Keratinocyte (primary cell): ENCODE data around the gene SDK1. TPM values are rescaled to one million over a fixed set of nuclear protein-coding genes. Genes with fewer than 3 reads are reported as not detected.
A peak's percentile ranks its signal among the peaks of the same experiment; 100 is the strongest.

Experiments used
- DNase-seq: peaks from one replicate; pipeline ENCODE4 v3.0.0-alpha.2; 2011; ENCODE audit warnings: low read depth, missing footprints, low spot score
- FAIRE-seq: peaks from 2 replicates; lab custom pipeline; 2011; peaks lifted over from hg19 to GRCh38; lab: Jason Lieb, UNC
- H2AFZ ChIP-seq: 2 replicates; pipeline ENCODE4 v1.6.0; 2012; ENCODE audit warnings: low read length, control low read depth, inconsistent platforms; ENCODE audit not compliant: control insufficient read depth
- H3K27ac ChIP-seq: 2 replicates; pipeline ENCODE4 v1.5.1; 2011; ENCODE audit warnings: low read length; ENCODE audit not compliant: control insufficient read depth, insufficient read depth
- H3K27me3 ChIP-seq: 3 replicates; pipeline ENCODE4 v1.6.0; 2011; ENCODE audit warnings: low read length; ENCODE audit not compliant: control insufficient read depth, insufficient read depth; ENCODE audit errors: extremely low read depth
- H3K36me3 ChIP-seq, 2 experiments: 2 replicates in 1 of 2; 3 replicates in 1 of 2; pipeline ENCODE4 v1.5.1; 2011; ENCODE audit warnings: low read length in 2 of 2, mild to moderate bottlenecking in 1 of 2; ENCODE audit not compliant: control insufficient read depth in 2 of 2, insufficient read depth in 2 of 2; ENCODE audit errors: extremely low read depth in 1 of 2
- H3K4me1 ChIP-seq: 3 replicates; pipeline ENCODE4 v1.5.1; 2011; ENCODE audit warnings: low read length; ENCODE audit not compliant: control insufficient read depth, insufficient read depth; ENCODE audit errors: extremely low read depth
- H3K4me2 ChIP-seq: 3 replicates; pipeline ENCODE4 v1.6.0; 2011; ENCODE audit warnings: low read depth, low read length; ENCODE audit not compliant: control insufficient read depth, insufficient read depth; ENCODE audit errors: extremely low read depth
- H3K4me3 ChIP-seq, 3 experiments: fragments of 200-600 bp in 1 of 3; sonication (generic) in 1 of 3; 2 replicates in 2 of 3; 3 replicates in 1 of 3; pipeline ENCODE4 v1.5.1; 2011 to 2016; ENCODE audit warnings: low read length in 3 of 3, mild to moderate bottlenecking in 3 of 3, control low read depth in 2 of 3, inconsistent platforms in 1 of 3, low read depth in 1 of 3, mixed read lengths in 1 of 3, mixed run types in 1 of 3, moderate library complexity in 1 of 3; ENCODE audit not compliant: control insufficient read depth in 2 of 3, insufficient read depth in 2 of 3; ENCODE audit errors: extremely low read depth in 1 of 3
- H3K79me2 ChIP-seq: 2 replicates; pipeline ENCODE4 v1.6.0; 2012; ENCODE audit warnings: low read length; ENCODE audit not compliant: control insufficient read depth, insufficient read depth
- H3K9ac ChIP-seq: 3 replicates; pipeline ENCODE4 v1.6.0; 2011; ENCODE audit warnings: low read length; ENCODE audit not compliant: control insufficient read depth, insufficient read depth; ENCODE audit errors: extremely low read depth
- H3K9me1 ChIP-seq: 3 replicates; pipeline ENCODE4 v1.6.0; 2011; ENCODE audit warnings: low read length; ENCODE audit not compliant: control insufficient read depth, insufficient read depth; ENCODE audit errors: extremely low read depth
- H3K9me3 ChIP-seq: 2 replicates; pipeline ENCODE4 v1.5.1; 2012; ENCODE audit warnings: low read depth, low read length; ENCODE audit not compliant: control insufficient read depth
- H4K20me1 ChIP-seq: 3 replicates; pipeline ENCODE4 v1.6.0; 2011; ENCODE audit warnings: low read length; ENCODE audit not compliant: control insufficient read depth, insufficient read depth; ENCODE audit errors: extremely low read depth
- CTCF ChIP-seq, 3 experiments: IDR thresholded peaks in 1 of 3; conservative IDR thresholded peaks in 1 of 3; optimal IDR thresholded peaks in 1 of 3; 2 replicates in 2 of 3; 3 replicates in 1 of 3; pipeline versions ENCODE3 to v1.5.1; 2011; ENCODE audit warnings: low read length in 3 of 3, mild to moderate bottlenecking in 3 of 3, moderate library complexity in 2 of 3, control low read depth in 1 of 3, inconsistent platforms in 1 of 3; ENCODE audit not compliant: insufficient read depth in 2 of 3; ENCODE audit errors: extremely low read depth in 1 of 3
- EZH2 ChIP-seq: IDR thresholded peaks from one replicate; pipeline ENCODE4 v1.6.1; 2012; ENCODE audit warnings: inconsistent platforms, mild to moderate bottlenecking, low read length, moderate library complexity
- dilution Hi-C: fragments of 300-500 bp; cut with MboI; formaldehyde crosslinking; loops from one replicate; pipeline ENCODE4 v1.7.0; 2020; ENCODE audit warnings: low sequenced_read_pairs; ENCODE audit not compliant: extremely low pct_ligation_motif_present
- polyA plus RNA-seq, 5 experiments: library from polyadenylated mRNA; depleted of rRNA in 3 of 5; stranded (reverse) in 3 of 5; stranded (forward) in 1 of 5; unstranded in 1 of 5; fragments of >200 nt; gene quantifications; 1 replicate in 1 of 5; 2 replicates in 3 of 5; 3 replicates in 1 of 5; pipeline versions ENCODE4 v1.2.1 to v1.2.3, GENCODE V29; 2011 to 2012; ENCODE audit warnings: missing spikeins in 2 of 5, low read depth in 1 of 5, low replicate concordance in 1 of 5

SDK1 gene
- polyA plus RNA-seq, 1 donor (not counting 4 experiments of a cell fraction or from before 2014, with no cell fraction given), result 0.66 TPM

DNA sequence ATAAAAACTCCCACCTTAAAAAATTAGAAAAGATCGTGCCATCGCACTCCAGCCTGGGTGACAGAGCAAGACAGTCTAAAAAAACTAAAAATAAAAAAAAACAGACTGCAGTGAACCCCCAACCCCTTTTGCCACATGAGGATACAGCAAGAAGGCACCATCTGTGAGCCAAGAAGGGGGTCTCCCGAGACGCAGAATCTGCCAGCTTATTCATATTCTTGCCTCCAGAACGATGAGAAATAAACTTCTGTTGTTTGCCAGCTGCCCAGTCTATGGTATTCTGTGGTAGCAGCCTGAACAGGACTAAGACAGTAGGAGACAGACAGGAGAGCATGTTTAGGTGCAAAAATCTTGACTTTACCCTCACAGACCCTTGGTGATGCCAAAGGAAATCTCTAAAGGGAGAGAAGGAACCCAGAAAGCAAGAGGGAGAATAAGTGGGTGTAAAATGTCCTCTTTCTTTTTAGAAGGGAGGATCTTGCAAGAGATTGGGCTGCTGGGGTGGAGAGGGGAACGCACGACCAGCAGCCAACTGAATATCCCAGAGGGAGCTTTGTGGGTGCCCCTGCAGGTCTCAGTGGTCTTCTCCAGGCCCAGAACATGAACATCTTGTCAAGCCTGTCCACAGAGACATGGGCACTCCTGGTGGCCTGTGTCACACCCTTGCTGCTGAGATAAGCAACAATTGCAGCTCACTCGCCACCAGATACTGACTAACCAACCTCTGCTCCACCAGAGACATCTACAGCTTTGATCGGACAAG lies 980.4 kb downstream of the SDK1 start:
- Histone ChIP-seq H2AFZ (no peak overlapping the region), H3K9me1 (no peaks in the 10 kb centered on the region), H3K79me2 (no peaks in the 10 kb centered on the region), H4K20me1 (no peaks in the 10 kb centered on the region), H3K36me3 (no peaks in the 10 kb centered on the region), H3K27me3 (no peaks in the 10 kb centered on the region), H3K9me3 (no peaks in the 10 kb centered on the region), H3K27ac (no peak overlapping the region), H3K4me1 (peaks cover 5% of the 10 kb centered on the region), H3K9ac (no peak overlapping the region), H3K4me3 (no peak overlapping the region), H3K4me2 (no peak overlapping the region)
- FAIRE-seq (no peak), DNase-seq (no peak)
- dilution Hi-C loops, result no loop called here
- TF ChIP-seq EZH2 (no peak), CTCF (optimal IDR thresholded peaks at IDR 0.05 in 1 of 3, IDR thresholded peaks at IDR 0.05 in 1 of 3, conservative IDR thresholded peaks at IDR 0.05 in 1 of 3; ENCODE audit: extremely low read depth in 1 of 3, insufficient read depth in 2 of 3, low read length in 3 of 3) (no peak)

DNA sequence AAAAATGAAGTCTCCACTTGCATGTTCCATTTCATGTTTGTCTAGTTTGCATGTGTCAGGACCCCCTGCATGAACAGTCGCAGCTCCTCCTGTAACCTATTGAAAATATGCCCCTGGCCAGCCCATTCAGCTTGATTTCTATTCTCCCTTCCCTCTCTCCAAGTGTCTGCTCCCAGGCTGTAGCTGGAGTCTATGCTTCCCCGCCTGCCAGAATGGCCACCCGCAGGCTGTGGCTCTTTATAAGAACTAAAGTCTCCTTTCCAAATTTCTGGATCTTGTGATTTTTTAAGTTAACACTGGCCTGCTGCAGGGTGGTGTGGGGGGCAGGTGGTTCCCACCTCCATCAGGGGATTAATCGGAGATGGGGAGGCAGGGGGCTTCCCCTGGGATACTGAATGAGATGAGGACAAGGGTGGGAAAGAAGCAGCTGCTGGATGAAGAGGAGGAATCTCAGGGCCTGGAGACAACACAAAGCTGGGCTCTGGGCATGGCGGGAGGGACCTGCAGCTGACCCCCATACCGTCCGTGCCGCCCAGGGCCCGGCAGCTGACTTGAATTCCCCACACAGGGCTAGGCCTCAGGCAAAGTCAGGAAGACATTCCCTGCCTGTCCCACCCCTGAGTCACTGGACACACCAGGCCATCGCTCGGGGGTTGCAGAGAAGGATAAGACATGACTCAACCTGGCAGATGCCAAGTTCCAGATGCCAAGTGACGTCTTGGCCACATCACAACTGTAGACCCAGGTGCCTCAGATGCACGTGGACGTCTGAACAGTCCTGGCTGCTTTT lies 981.6 kb downstream of the SDK1 start:
- Histone ChIP-seq H3K4me3 (no peak overlapping the region), H3K36me3 (no peaks in the 10 kb centered on the region), H3K79me2 (no peaks in the 10 kb centered on the region), H2AFZ (no peak overlapping the region), H3K4me2 (no peak overlapping the region), H3K27me3 (no peaks in the 10 kb centered on the region), H3K9ac (no peak overlapping the region), H3K9me1 (no peaks in the 10 kb centered on the region), H3K4me1 (peaks cover 5% of the 10 kb centered on the region), H3K27ac (no peak overlapping the region), H3K9me3 (no peaks in the 10 kb centered on the region), H4K20me1 (no peaks in the 10 kb centered on the region)
- FAIRE-seq (peak; percentile 59), DNase-seq (peak; percentile 97)
- dilution Hi-C loops, result no loop called here
- TF ChIP-seq CTCF (optimal IDR thresholded peaks at IDR 0.05 in 1 of 3, IDR thresholded peaks at IDR 0.05 in 1 of 3, conservative IDR thresholded peaks at IDR 0.05 in 1 of 3; ENCODE audit: extremely low read depth in 1 of 3, insufficient read depth in 2 of 3, low read length in 3 of 3), result no peak
- TF ChIP-seq EZH2, result no peak
